ENCODE results near the gene PLXNA4. TPM values are rescaled to one million over a fixed set of nuclear protein-coding genes. Genes with fewer than 3 reads are reported as not detected.

Gene PLXNA4
- total and polyA plus RNA-seq, 4 donors, result 0.63 to 4.6 (median 2.1) TPM

- ATAC-seq (ENCODE audit: insufficient read depth, low FRiP score), result no peak
- Histone ChIP-seq H3K9me3 (ENCODE audit: control insufficient read depth in 4 of 4, insufficient read depth in 3 of 4, low read length in 3 of 4) (peaks cover 0 to 12% (median 0%) of the 10 kb centered on the region in 4 donors), H3K27me3 (ENCODE audit: control insufficient read depth in 3 of 3, insufficient read depth in 3 of 3, low read length in 2 of 3) (peaks cover 0 to 4% (median 0%) of the 10 kb centered on the region in 3 donors), H3K27ac (ENCODE audit: low read depth in 1 of 2, low read length in 1 of 2) (no peak overlapping the region), H3K4me3 (no peak overlapping the region), H3K9ac (ENCODE audit: insufficient read depth in 1 of 2, low read length in 2 of 2) (no peak overlapping the region), H3K4me1 (ENCODE audit: control insufficient read depth in 5 of 5, insufficient read depth in 5 of 5, low read length in 5 of 5) (no peaks in the 10 kb centered on the region), H3K36me3 (ENCODE audit: control insufficient read depth in 4 of 4, insufficient read depth in 4 of 4, low read length in 4 of 4) (no peaks in the 10 kb centered on the region)
- 47 to 56% methylated on average over 9 of the region's 9 CpGs for WGBS, 2 donors
- TF ChIP-seq CTCF (IDR thresholded peaks at IDR 0.05; ENCODE audit: control extremely low read depth, extremely low read depth), result no peak
- no peak for DNase-seq
Measured at GRCh38 chr7:132455378-132455777, 120.9 kb downstream of the PLXNA4 start.

GRCh38 chr7:132453826-132454225 is 122.4 kb downstream of the PLXNA4 start:
- no peak for DNase-seq
- 95% methylated on average over 3 of the region's 3 CpGs for WGBS, 2 donors
- H3K4me1 ChIP-seq (ENCODE audit: control insufficient read depth in 5 of 5, insufficient read depth in 5 of 5, low read length in 5 of 5), result no peaks in the 10 kb centered on the region
- no peak for ATAC-seq (ENCODE audit: insufficient read depth, low FRiP score)
- peaks cover 0 to 12% (median 0%) of the 10 kb centered on the region in 4 donors for H3K9me3 ChIP-seq (ENCODE audit: control insufficient read depth in 4 of 4, insufficient read depth in 3 of 4, low read length in 3 of 4)
- H3K36me3 ChIP-seq (ENCODE audit: control insufficient read depth in 4 of 4, insufficient read depth in 4 of 4, low read length in 4 of 4), result no peaks in the 10 kb centered on the region
- H3K9ac ChIP-seq (ENCODE audit: insufficient read depth in 1 of 2, low read length in 2 of 2), result no peak overlapping the region
- H3K27ac ChIP-seq (ENCODE audit: low read depth in 1 of 2, low read length in 1 of 2), result no peak overlapping the region
- no peak overlapping the region for H3K4me3 ChIP-seq
- peaks cover 0 to 4% (median 0%) of the 10 kb centered on the region in 3 donors for H3K27me3 ChIP-seq (ENCODE audit: control insufficient read depth in 3 of 3, insufficient read depth in 3 of 3, low read length in 2 of 3)
- TF ChIP-seq CTCF (IDR thresholded peaks at IDR 0.05; ENCODE audit: control extremely low read depth, extremely low read depth), result no peak

GRCh38 chr7:132451161-132451560 is 125.1 kb downstream of the PLXNA4 start:
- H3K4me1 ChIP-seq (ENCODE audit: control insufficient read depth in 5 of 5, insufficient read depth in 5 of 5, low read length in 5 of 5), result no peaks in the 10 kb centered on the region
- ATAC-seq (ENCODE audit: insufficient read depth, low FRiP score), result no peak
- no peak overlapping the region for H3K27ac ChIP-seq (ENCODE audit: low read depth in 1 of 2, low read length in 1 of 2)
- DNase-seq, result no peak
- 80 to 81% methylated on average over 6 of the region's 6 CpGs for WGBS, 2 donors
- H3K36me3 ChIP-seq (ENCODE audit: control insufficient read depth in 4 of 4, insufficient read depth in 4 of 4, low read length in 4 of 4), result no peaks in the 10 kb centered on the region
- H3K9ac ChIP-seq (ENCODE audit: insufficient read depth in 1 of 2, low read length in 2 of 2), result no peak overlapping the region
- H3K4me3 ChIP-seq, result no peak overlapping the region
- H3K27me3 ChIP-seq (ENCODE audit: control insufficient read depth in 3 of 3, insufficient read depth in 3 of 3, low read length in 2 of 3), result peaks cover 0 to 5% (median 0%) of the 10 kb centered on the region in 3 donors
- TF ChIP-seq CTCF (IDR thresholded peaks at IDR 0.05; ENCODE audit: control extremely low read depth, extremely low read depth), result no peak
- H3K9me3 ChIP-seq (ENCODE audit: control insufficient read depth in 4 of 4, insufficient read depth in 3 of 4, low read length in 3 of 4), result peaks cover 0 to 12% (median 2%) of the 10 kb centered on the region in 4 donors

- Histone ChIP-seq H3K9me3 (ENCODE audit: control insufficient read depth in 4 of 4, insufficient read depth in 3 of 4, low read length in 3 of 4) (peaks cover 0 to 12% (median 2%) of the 10 kb centered on the region in 4 donors), H3K27ac (ENCODE audit: low read depth in 1 of 2, low read length in 1 of 2) (no peak overlapping the region), H3K4me3 (no peak overlapping the region), H3K36me3 (ENCODE audit: control insufficient read depth in 4 of 4, insufficient read depth in 4 of 4, low read length in 4 of 4) (no peaks in the 10 kb centered on the region), H3K27me3 (ENCODE audit: control insufficient read depth in 3 of 3, insufficient read depth in 3 of 3, low read length in 2 of 3) (peaks cover 0 to 5% (median 0%) of the 10 kb centered on the region in 3 donors), H3K4me1 (ENCODE audit: control insufficient read depth in 5 of 5, insufficient read depth in 5 of 5, low read length in 5 of 5) (no peaks in the 10 kb centered on the region), H3K9ac (ENCODE audit: insufficient read depth in 1 of 2, low read length in 2 of 2) (no peak overlapping the region)
- ATAC-seq (ENCODE audit: insufficient read depth, low FRiP score), result no peak
- no peak for TF ChIP-seq CTCF (IDR thresholded peaks at IDR 0.05; ENCODE audit: control extremely low read depth, extremely low read depth)
- DNase-seq, result no peak
- WGBS, 2 donors, result 83 to 94% methylated on average over 1 of the region's 1 CpG
Measured at GRCh38 chr7:132450696-132451095, 125.6 kb downstream of the PLXNA4 start.
